Measurements from ENCODE around the gene EEFSEC.

The EEFSEC gene

GRCh38 chr3:128269796-128270195 lies 116.5 kb downstream of the EEFSEC start:
- Histone ChIP-seq H3K36me3 (ENCODE audit: control insufficient read depth, insufficient read depth, low read length) (no peaks in the 10 kb centered on the region), H3K4ac (ENCODE audit: low read depth, low read length) (no peak overlapping the region), H2BK15ac (replicated peaks; ENCODE audit: low read depth) (no peak overlapping the region), H3K9ac (ENCODE audit: low read length) (no peak overlapping the region), H4K5ac (ENCODE audit: low read length) (no peak overlapping the region), H3K56ac (ENCODE audit: low read length) (no peak overlapping the region), H3K27ac (ENCODE audit: low read depth, low read length) (no peak overlapping the region), H2AK5ac (ENCODE audit: low read length) (no peak overlapping the region), H2BK120ac (ENCODE audit: low read depth, low read length) (no peak overlapping the region), H4K8ac (ENCODE audit: low read depth, low read length) (no peak overlapping the region), H3K79me1 (ENCODE audit: low read length) (no peaks in the 10 kb centered on the region), H3K4me1 (ENCODE audit: control insufficient read depth, low read depth, low read length) (peaks cover 2% of the 10 kb centered on the region), H3K18ac (ENCODE audit: low read length) (no peak overlapping the region), H3K23ac (ENCODE audit: low read length) (no peak overlapping the region), H2BK5ac (ENCODE audit: low read length) (no peak overlapping the region), H3K79me2 (ENCODE audit: control insufficient read depth, insufficient read depth, low read length) (no peaks in the 10 kb centered on the region), H3K4me3 (ENCODE audit: low read length) (no peak overlapping the region), H3K27me3 (ENCODE audit: insufficient read depth, low read length, poor library complexity) (no peaks in the 10 kb centered on the region), H3K4me2 (ENCODE audit: low read length) (no peak overlapping the region)
- whole genome bisulfite sequencing (ENCODE audit: extremely low coverage, insufficient coverage, low lambda C conversion rate) = no CpG with 5 or more reads among the region's 3 CpGs
- no peak for DNase-seq

GRCh38 chr3:128270559-128271492 lies 117.5 kb downstream of the EEFSEC start:
- no peak overlapping the region for H2AK5ac ChIP-seq (ENCODE audit: low read length)
- no peak overlapping the region for H2BK5ac ChIP-seq (ENCODE audit: low read length)
- WGBS (ENCODE audit: extremely low coverage, insufficient coverage, low lambda C conversion rate) = no CpG with 5 or more reads among the region's 7 CpGs

DNA sequence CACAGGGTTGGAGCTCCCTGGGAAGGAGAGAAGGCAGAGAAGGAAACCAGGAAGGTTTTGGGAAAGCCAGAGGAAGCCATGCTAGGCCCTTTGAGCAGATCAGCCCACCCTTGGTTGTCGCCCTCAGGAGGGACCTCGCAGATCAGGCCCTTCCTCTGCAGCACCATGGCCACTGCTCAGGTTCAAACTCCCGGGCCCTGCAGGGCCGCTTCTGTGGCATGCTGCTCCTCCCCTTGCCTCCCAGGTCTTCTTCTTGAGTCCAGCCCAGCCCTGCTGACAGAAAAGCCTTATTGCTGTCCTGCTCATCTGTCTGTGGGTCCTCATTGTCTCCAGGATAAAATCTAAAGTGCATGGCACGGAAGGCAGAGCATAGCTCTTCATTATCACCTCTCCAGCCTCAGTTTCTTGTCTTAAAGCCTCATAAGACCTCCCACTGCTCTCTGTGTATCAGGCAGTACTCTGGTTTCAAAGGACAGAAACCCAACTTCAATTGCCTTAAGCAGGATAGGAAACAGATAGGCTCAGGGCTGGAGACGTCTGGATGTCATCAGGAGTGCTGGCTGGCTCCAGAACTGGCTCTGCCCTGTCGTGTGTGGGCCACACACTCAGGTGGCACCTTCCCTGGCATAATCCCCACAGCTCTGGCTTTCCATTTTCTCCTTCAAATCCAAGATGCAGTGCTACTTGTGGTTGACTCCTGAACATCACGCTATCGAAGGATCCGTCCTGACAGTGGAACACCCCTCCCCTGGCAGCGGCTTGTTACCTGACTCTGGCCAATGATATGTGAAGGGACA lies 118.5 kb downstream of the EEFSEC start:
- H3K36me3 ChIP-seq (ENCODE audit: control insufficient read depth, insufficient read depth, low read length) = no peaks in the 10 kb centered on the region

More at GRCh38 chr3:128270559-128271492, 117.5 kb downstream of the EEFSEC start:
- Histone ChIP-seq H3K56ac (ENCODE audit: low read length) (no peak overlapping the region), H4K5ac (ENCODE audit: low read length) (no peak overlapping the region), H3K23ac (ENCODE audit: low read length) (no peak overlapping the region), H3K4me3 (ENCODE audit: low read length) (no peak overlapping the region), H2BK120ac (ENCODE audit: low read depth, low read length) (no peak overlapping the region), H3K9ac (ENCODE audit: low read length) (no peak overlapping the region), H3K27me3 (ENCODE audit: insufficient read depth, low read length, poor library complexity) (no peaks in the 10 kb centered on the region), H3K4me1 (ENCODE audit: control insufficient read depth, low read depth, low read length) (peaks cover 2% of the 10 kb centered on the region), H3K79me1 (ENCODE audit: low read length) (no peaks in the 10 kb centered on the region), H3K18ac (ENCODE audit: low read length) (no peak overlapping the region), H3K4me2 (ENCODE audit: low read length) (no peak overlapping the region), H3K79me2 (ENCODE audit: control insufficient read depth, insufficient read depth, low read length) (no peaks in the 10 kb centered on the region), H3K27ac (ENCODE audit: low read depth, low read length) (no peak overlapping the region), H3K4ac (ENCODE audit: low read depth, low read length) (no peak overlapping the region), H2BK15ac (replicated peaks; ENCODE audit: low read depth) (no peak overlapping the region), H3K36me3 (ENCODE audit: control insufficient read depth, insufficient read depth, low read length) (no peaks in the 10 kb centered on the region), H4K8ac (ENCODE audit: low read depth, low read length) (no peak overlapping the region)
- peak; percentile 81 for DNase-seq

GRCh38 chr3:128273109-128273840 lies 120.0 kb downstream of the EEFSEC start:
- H3K18ac ChIP-seq (ENCODE audit: low read length) = no peak overlapping the region
- H3K4me2 ChIP-seq (ENCODE audit: low read length) = no peak overlapping the region
- H3K36me3 ChIP-seq (ENCODE audit: control insufficient read depth, insufficient read depth, low read length) = no peaks in the 10 kb centered on the region
- H2BK5ac ChIP-seq (ENCODE audit: low read length) = no peak overlapping the region
- no peaks in the 10 kb centered on the region for H3K27me3 ChIP-seq (ENCODE audit: insufficient read depth, low read length, poor library complexity)
- no peak overlapping the region for H3K56ac ChIP-seq (ENCODE audit: low read length)
- no peak overlapping the region for H2BK15ac ChIP-seq (replicated peaks; ENCODE audit: low read depth)
- H3K23ac ChIP-seq (ENCODE audit: low read length) = no peak overlapping the region
- H3K79me1 ChIP-seq (ENCODE audit: low read length) = no peaks in the 10 kb centered on the region
- no peak overlapping the region for H3K4ac ChIP-seq (ENCODE audit: low read depth, low read length)
- H2BK120ac ChIP-seq (ENCODE audit: low read depth, low read length) = no peak overlapping the region
- DNase-seq = peak; percentile 33
- no peaks in the 10 kb centered on the region for H3K79me2 ChIP-seq (ENCODE audit: control insufficient read depth, insufficient read depth, low read length)
- H3K4me1 ChIP-seq (ENCODE audit: control insufficient read depth, low read depth, low read length) = peaks cover 2% of the 10 kb centered on the region
- H4K5ac ChIP-seq (ENCODE audit: low read length) = no peak overlapping the region
- no peak overlapping the region for H3K27ac ChIP-seq (ENCODE audit: low read depth, low read length)
- H2AK5ac ChIP-seq (ENCODE audit: low read length) = no peak overlapping the region
- H3K9ac ChIP-seq (ENCODE audit: low read length) = no peak overlapping the region
- no peak overlapping the region for H4K8ac ChIP-seq (ENCODE audit: low read depth, low read length)
- H3K4me3 ChIP-seq (ENCODE audit: low read length) = no peak overlapping the region
- no CpG with 5 or more reads among the region's 5 CpGs for WGBS (ENCODE audit: extremely low coverage, insufficient coverage, low lambda C conversion rate)

More for the DNA sequence above, 118.5 kb downstream of the EEFSEC start:
- no peak overlapping the region for H2BK15ac ChIP-seq (replicated peaks; ENCODE audit: low read depth)
- no peak overlapping the region for H4K5ac ChIP-seq (ENCODE audit: low read length)
- no CpG with 5 or more reads among the region's 11 CpGs for WGBS (ENCODE audit: extremely low coverage, insufficient coverage, low lambda C conversion rate)
- H3K79me1 ChIP-seq (ENCODE audit: low read length) = no peaks in the 10 kb centered on the region
- no peak overlapping the region for H3K56ac ChIP-seq (ENCODE audit: low read length)
- DNase-seq = no peak
- H3K4ac ChIP-seq (ENCODE audit: low read depth, low read length) = no peak overlapping the region
- no peak overlapping the region for H3K9ac ChIP-seq (ENCODE audit: low read length)
- no peak overlapping the region for H3K18ac ChIP-seq (ENCODE audit: low read length)
- H2AK5ac ChIP-seq (ENCODE audit: low read length) = no peak overlapping the region
- no peak overlapping the region for H2BK5ac ChIP-seq (ENCODE audit: low read length)
- H3K4me1 ChIP-seq (ENCODE audit: control insufficient read depth, low read depth, low read length) = peaks cover 2% of the 10 kb centered on the region
- no peak overlapping the region for H2BK120ac ChIP-seq (ENCODE audit: low read depth, low read length)
- H4K8ac ChIP-seq (ENCODE audit: low read depth, low read length) = no peak overlapping the region
- H3K79me2 ChIP-seq (ENCODE audit: control insufficient read depth, insufficient read depth, low read length) = no peaks in the 10 kb centered on the region
- H3K4me3 ChIP-seq (ENCODE audit: low read length) = no peak overlapping the region
- H3K27ac ChIP-seq (ENCODE audit: low read depth, low read length) = no peak overlapping the region
- H3K23ac ChIP-seq (ENCODE audit: low read length) = no peak overlapping the region
- H3K4me2 ChIP-seq (ENCODE audit: low read length) = no peak overlapping the region
- no peaks in the 10 kb centered on the region for H3K27me3 ChIP-seq (ENCODE audit: insufficient read depth, low read length, poor library complexity)

DNA sequence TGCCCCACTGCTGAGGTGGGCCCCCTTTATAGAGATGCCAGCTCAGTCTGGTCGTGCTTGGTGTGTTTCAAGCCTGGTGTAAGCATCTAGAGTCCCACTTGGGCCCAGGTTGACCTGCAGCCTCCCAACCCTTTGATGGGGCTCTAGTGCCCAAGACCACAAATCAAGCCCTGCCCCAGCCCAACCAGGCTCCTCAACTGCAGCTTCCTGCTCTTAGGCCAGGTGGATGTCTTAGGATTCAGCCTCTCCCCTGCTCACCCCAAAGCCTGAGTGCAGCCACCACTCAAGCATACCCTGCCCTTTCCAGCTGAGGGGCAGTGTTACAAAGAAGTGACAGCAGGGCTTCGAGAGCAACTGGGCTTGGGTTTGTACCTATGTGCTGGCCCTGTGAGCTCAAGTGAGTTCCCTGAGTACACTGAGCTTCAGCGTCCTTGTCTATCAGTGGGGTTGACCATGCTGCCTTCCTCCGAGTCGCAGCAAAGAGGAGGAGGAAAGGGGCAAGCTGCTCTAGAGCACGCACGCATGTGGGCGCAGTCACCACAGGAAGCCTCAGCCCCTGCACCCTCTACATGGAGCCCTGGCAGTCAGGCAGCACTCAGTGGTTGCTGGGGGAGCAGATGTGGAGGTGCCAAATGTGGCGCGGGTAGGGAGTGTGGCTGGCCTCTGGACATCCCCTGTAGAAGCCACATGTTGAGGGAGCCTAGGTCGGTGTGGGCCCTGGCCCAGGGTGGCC lies 120.7 kb downstream of the EEFSEC start:
- H3K27me3 ChIP-seq (ENCODE audit: insufficient read depth, low read length, poor library complexity) = no peaks in the 10 kb centered on the region
- H3K4ac ChIP-seq (ENCODE audit: low read depth, low read length) = no peak overlapping the region
- no peak overlapping the region for H3K56ac ChIP-seq (ENCODE audit: low read length)
- H2BK15ac ChIP-seq (replicated peaks; ENCODE audit: low read depth) = no peak overlapping the region
- H4K8ac ChIP-seq (ENCODE audit: low read depth, low read length) = no peak overlapping the region
- no peak overlapping the region for H2BK120ac ChIP-seq (ENCODE audit: low read depth, low read length)
- no peak overlapping the region for H2AK5ac ChIP-seq (ENCODE audit: low read length)
- H3K9ac ChIP-seq (ENCODE audit: low read length) = no peak overlapping the region
- WGBS (ENCODE audit: extremely low coverage, insufficient coverage, low lambda C conversion rate) = no CpG with 5 or more reads among the region's 11 CpGs
- H3K79me1 ChIP-seq (ENCODE audit: low read length) = no peaks in the 10 kb centered on the region
- H3K27ac ChIP-seq (ENCODE audit: low read depth, low read length) = no peak overlapping the region
- H3K4me1 ChIP-seq (ENCODE audit: control insufficient read depth, low read depth, low read length) = peaks cover 2% of the 10 kb centered on the region
- H3K23ac ChIP-seq (ENCODE audit: low read length) = no peak overlapping the region
- H3K4me2 ChIP-seq (ENCODE audit: low read length) = no peak overlapping the region
- peak overlapping the region; percentile 6 for H2BK5ac ChIP-seq (ENCODE audit: low read length)
- no peaks in the 10 kb centered on the region for H3K36me3 ChIP-seq (ENCODE audit: control insufficient read depth, insufficient read depth, low read length)
- H3K4me3 ChIP-seq (ENCODE audit: low read length) = no peak overlapping the region
- H3K18ac ChIP-seq (ENCODE audit: low read length) = no peak overlapping the region
- H3K79me2 ChIP-seq (ENCODE audit: control insufficient read depth, insufficient read depth, low read length) = no peaks in the 10 kb centered on the region
- no peak for DNase-seq
- H4K5ac ChIP-seq (ENCODE audit: low read length) = no peak overlapping the region

All from mesendoderm (in vitro differentiated cells).